ENCODE data around the gene APLP2.
"Not testable (repeated sequence)": the region's sequence is repeated elsewhere in the genome, so short reads cannot be mapped to it uniquely, and the experiment has no call there.

The APLP2 gene

DNA sequence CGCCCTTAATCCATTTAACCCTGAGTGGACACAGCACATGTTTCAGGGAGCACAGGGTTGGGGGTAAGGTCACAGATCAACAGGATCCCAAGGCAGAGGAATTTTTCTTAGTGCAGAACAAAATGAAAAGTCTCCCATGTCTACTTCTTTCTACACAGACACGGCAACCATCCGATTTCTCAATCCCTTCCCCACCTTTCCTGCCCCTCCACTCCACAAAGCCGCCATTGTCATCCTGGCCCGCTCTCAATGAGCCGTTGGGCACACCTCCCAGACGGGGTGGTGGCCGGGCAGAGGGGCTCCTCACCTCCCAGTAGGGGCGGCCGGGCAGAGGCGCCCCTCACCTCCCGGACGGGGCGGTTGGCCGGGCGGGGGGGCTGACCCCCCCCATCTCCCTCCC is 20.8 kb downstream of the APLP2 start:
- not testable (repeated sequence) for DNase-seq (ENCODE audit: low read depth, low spot score)

DNA sequence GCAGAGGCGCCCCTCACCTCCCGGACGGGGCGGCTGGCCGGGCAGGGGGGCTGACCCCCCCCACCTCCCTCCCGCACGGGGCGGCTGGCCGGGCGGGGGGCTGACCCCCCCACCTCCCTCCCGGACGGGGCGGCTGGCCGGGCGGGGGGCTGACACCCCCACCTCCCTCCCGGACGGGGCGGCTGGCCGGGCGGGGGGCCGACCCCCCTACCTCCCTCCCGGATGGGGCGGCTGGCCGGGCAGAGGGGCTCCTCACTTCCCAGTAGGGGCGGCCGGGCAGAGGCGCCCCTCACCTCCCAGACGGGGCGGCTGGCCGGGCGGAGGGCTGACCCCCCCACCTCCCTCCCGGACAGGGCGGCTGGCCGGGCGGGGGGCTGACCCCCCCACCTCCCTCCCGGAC is 21.5 kb downstream of the APLP2 start:
- not testable (repeated sequence) for DNase-seq (ENCODE audit: low read depth, low spot score)

DNA sequence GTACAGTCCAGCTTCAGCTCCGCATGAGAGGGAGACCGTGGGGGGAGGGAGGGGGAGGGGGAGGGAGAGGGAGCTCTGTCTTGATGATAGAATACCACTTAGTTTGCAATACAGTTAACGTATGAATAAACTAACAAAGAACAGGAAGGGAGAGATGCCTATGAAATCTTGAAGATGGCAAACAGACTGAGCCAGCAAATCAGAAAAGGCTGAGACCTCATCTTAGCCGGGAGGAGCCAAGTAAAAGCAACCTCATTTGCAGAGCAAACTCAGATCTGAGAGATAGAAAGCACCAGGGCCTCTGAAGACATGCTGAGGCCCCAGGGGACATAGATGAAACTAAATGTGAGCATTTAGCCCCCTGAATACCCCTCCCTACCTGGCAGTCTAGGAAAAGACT is 23.0 kb downstream of the APLP2 start:
- DNase-seq (ENCODE audit: low read depth, low spot score): no peak

DNA sequence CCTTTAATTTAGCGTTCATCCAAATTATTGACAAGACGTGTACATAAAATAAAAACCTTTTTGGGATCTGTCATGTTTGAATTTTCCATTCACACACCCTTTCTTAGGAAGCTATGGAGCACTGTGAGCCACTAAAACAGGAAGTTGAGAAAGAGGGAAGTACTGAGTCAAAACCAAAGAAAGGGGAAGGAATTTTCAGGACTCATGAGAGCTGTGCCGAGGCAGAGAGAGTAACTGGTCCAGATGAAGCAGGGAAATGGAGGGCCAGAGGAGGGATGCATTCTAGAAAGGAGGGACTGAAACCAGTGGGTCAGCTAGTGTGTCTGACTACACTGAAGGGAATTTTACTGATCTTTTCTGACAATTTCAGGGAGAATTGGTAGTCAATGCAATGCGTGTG is 24.9 kb downstream of the APLP2 start:
- no peak for DNase-seq (ENCODE audit: low read depth, low spot score)

DNA sequence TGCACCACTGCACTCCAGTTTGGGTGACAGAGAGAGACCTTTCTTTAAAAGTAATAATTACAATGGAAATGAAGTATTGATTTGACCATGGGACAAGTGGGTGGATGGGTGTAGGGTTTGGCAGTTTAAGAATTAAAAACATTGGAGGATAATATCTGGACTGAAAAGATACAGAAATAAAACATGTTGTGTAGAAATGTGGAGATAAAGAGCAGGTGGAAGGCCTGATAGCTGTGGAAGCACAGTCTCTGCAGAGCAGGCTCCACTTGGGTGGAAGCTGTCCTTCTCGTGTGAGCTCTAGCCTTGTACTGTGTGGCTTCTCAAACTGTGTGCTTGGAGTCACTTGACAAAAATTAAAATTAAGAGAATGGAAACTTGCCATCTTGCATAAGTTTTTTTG is 25.6 kb downstream of the APLP2 start:
- no peak for DNase-seq (ENCODE audit: low read depth, low spot score)

DNA sequence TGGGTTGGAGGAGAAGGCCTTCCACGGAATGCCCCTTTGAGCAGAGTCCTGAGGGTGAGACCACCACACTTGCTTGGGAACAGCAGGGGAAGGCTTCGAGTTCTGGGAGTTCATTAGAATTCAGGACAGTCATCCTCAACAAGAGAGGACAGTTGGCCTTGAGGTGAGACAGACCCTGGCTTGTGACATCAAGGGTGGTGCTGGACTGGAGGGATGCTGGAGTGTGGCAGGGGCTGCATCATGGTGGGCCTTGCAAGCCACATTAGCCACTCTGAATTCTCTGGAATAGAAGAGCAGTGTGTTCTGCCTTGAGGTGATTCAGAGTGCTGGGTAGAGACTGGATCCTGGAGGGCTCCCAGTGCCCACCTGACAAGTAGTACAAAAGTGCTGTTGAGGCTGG is 26.3 kb downstream of the APLP2 start:
- no peak for DNase-seq (ENCODE audit: low read depth, low spot score)

DNA sequence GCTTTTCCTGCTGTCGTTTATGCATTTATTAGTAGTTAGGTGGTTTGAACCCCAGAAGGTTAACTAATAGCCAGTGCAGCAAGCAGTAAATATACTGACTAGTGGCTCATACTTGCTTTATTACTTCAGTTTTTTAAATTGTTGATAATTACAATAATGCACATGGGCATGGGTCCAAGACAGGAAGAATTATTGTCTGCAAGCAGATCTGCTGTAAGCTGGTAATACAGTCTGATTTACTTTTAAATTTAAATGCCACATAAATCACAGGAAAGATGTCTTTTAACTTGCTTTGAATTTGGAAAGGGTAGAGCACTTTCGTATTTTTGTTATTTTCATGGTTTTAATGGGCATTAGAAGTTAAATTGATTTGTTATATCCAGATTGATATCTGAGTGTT is 27.1 kb downstream of the APLP2 start:
- no peak for DNase-seq (ENCODE audit: low read depth, low spot score)

DNA sequence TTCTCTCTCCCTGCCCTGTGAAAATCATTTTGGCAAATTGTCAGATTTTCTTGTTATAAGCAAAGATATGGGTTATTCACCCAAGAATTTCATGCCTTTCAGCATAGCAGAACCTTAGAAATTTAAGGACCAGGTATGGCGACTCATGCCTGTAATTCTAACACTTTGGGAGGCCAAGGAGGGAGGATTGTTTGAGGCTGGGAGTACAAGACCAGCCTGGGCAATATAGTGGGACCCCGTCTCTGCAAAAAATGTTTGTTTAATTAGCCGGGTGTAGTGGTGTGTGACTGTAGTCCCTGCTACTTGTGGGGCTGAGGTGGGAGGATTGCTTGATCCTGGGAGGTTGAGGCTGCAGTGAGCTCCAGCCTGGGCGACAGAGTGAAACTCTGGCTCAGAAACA is 27.6 kb downstream of the APLP2 start:
- DNase-seq (ENCODE audit: low read depth, low spot score): no peak

DNA sequence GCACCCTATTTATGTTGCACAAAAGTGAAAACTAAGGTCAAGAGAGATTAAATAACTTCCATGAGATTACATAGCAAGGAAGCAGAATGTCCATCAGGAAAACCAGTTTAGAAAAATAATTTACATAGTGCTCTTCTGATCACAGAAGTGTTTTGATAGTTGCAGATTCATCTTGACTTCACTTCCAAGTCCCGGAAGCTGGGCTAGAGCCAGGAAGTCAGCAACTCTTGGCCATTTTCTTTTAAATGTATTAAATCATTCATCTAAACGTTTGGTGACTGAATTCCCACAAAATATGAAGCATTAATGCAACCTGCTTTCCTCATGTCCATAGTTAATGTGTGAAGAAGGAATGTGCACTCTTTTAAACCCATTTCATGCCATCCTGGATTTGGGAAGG is 29.7 kb downstream of the APLP2 start:
- no peak for DNase-seq (ENCODE audit: low read depth, low spot score)

DNA sequence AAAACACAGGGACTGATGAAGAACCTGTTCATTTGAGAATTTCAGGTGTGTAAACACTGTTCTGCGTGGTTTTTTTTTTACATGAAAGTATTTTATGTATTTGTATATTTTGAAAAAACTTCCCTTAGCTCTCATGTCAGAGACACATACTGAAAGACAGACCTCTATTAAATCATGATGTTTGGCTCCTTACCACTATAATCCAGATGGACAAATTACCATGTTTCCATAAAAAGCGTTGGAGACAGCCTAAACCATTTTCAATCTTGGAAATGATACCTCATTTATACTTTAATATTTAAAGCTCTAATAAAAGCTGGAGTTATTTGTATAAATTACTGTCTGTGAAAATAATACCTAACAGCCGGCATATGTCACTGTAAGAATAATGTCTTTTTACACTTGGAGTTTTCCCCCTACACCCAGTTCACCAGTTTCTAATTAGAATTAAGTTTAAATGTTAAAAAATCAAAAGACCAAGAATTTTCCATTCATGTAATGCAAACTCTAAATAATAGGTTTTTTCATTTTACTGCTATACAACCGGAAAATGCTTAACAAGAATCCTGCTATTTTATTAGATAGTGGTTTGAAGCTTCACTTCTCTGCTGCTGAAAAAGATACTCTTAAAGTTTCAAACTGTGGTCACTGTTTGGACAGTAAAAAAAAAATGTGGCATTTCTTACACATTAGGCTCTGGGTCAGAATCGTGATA is 30.8 kb downstream of the APLP2 start:
- DNase-seq (ENCODE audit: low read depth, low spot score): no peak

DNA sequence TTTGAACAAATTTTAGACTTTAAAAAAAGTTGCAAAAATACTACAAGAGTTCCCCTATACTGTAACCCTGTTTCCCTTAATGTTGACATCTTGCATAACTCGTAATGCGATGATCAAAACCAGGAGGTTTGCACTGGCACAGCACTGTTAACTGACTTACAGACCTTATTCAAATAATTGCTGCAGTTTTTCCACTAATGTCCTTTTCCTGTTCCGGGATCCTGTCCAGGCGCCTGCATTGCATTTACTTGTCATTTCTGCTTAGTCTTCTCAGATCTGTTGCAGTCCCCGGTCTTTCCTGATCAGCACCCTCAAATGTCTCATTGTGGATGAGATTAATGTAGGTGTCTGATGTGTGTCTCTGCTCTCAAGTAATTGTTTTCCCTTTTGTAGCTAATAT is 32.0 kb downstream of the APLP2 start:
- DNase-seq (ENCODE audit: low read depth, low spot score): no peak

DNA sequence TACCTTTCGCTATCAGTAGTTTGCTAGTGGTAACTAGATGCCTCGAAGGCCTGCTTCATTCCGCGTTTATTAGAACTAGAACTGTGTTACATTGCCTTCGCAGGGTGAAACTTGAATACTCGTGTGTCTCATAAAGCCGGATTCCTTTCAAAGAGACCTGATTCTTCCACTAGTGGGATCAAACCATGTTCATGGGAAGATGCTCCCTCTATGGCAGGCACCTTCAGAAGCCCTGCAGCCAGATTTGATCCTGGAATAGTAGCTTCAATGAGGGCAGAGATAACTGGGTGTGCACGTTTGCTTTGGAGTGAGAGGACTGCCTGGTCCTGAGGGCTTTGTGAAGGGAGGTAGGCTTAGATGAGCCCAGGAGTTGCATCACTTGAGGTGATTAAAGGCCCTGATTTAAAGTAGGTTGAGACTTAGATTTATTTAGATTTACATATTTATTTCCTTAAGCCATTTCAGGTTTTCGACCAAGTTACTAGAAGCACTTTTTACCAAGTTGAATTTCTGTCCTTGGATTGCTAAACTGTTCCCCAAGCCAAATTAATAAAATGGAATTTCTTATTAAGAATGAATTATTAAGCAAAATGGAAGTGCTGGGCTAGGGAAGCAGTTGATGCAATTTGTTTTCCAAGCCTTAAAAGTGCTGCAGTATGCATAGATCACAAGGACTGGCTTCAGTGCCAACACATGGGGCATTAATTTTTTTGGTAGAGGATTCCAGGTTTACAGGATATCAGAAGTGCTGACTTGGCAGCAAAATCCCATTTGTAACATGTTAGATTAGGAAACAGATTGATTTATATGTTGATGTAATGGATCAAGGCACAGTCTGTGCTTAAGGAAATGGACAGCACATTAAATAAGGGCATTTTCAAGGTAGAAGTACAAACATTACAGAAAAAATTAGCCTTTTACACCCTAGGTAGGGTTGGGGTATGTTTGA is 32.9 kb downstream of the APLP2 start:
- no peak for DNase-seq (ENCODE audit: low read depth, low spot score)

DNA sequence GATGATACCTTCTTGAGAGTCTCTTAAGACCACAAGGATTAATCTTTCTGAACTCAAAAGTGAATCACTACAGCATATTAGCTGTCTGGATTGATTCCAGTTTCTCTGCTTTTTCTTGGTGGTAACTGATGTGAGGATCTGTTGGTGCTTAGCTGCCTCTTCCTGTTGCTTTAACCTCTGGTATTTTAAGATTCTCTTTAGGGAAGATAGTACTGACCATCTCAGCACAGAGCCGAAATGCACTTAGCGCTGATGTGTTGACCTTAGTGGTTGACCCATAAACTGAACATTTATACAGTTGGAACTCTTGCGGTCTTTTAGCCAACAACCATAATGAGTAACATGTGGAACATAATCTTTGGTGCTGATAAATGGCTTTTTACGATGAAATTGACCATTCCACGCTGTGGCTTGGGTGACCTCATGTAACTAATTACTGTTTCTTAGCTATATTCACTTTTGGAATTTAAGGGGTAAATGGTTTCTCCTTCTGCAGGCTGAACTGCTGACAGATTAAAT is 33.7 kb downstream of the APLP2 start:
- peak; percentile 87 for DNase-seq (ENCODE audit: low read depth, low spot score)

DNA sequence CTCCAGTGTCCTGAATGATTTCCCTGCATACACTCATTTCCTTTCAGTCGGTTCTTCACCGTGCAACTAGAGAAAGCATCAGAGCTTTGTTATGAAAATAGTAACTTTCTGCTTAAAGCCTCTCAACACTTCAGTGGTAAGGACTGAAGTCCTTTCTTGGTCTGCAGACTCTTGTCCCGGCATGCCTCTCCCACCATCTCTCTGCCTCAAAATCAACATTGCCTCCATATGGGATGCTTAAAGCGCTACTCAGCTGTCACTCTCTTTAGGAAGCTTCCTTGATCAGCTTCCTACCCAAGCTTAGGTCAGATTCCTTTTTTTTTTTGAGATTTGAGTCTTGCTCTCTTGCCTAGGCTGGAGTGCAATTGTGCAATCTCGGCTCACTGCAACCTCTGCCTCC is 36.7 kb downstream of the APLP2 start:
- no peak for DNase-seq (ENCODE audit: low read depth, low spot score)

DNA sequence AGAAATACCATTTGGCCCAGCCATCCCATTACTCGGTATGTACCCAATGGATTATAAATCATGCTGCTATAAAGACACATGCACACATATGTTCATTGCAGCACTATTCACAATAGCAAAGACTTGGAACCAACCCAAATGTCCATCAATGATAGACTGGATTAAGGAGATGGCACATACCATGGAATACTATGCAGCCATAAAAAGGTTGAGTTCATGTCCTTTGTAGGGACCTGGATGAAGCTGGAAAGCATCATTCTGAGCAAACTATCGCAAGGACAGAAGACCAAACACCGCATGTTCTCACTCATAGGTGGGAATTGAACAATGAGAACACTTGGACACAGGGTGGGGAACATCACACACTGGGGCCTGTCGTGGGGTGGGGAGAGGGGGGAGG is 39.0 kb downstream of the APLP2 start:
- DNase-seq (ENCODE audit: low read depth, low spot score): not testable (repeated sequence)

DNA sequence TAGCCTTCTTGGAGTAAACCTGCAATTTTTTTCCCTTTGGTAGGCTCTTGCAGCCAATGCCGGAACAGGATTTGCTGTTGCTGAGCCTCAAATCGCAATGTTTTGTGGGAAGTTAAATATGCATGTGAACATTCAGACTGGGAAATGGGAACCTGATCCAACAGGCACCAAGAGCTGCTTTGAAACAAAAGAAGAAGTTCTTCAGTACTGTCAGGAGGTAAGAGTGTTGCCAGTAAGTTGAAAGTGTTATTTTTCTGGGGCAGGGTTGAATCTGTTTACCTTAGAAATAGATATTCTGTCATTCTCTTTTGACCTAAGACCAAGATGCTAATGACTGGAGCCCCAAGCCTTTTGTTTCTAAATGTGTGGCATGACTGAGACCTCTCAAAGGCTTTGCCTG is 39.7 kb downstream of the APLP2 start:
- DNase-seq (ENCODE audit: low read depth, low spot score): no peak

DNA sequence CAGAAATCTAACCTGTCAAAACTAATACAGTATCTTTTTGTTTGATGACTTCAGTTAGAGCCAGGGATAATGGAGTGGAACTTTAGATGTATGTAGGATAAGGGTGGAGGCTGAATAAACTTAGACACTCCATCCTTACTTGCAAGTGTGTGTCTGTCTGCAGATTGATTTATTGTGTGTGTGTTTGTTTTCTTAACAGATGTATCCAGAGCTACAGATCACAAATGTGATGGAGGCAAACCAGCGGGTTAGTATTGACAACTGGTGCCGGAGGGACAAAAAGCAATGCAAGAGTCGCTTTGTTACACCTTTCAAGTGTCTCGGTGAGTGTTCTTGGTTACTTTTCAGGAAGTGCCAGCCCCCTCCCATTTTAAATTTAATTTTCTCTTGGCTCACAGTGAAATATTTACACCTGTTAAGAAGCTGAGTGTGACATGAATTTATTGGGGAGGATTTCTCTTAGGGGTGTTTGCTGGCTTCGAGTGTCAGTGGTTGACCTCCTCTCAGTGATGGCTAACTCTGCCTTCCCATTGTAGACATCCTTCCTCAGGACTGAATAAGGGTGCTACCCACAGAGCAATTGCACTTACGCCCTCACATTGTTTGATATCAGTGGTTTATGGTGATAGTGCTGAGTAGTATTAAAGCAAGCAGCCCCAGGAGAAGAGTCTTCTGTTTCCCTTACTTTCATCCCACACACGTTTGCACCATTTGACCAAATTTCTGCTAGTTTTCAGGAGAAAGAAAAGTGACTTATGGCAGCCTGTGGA is 40.8 kb downstream of the APLP2 start:
- DNase-seq (ENCODE audit: low read depth, low spot score): no peak

DNA sequence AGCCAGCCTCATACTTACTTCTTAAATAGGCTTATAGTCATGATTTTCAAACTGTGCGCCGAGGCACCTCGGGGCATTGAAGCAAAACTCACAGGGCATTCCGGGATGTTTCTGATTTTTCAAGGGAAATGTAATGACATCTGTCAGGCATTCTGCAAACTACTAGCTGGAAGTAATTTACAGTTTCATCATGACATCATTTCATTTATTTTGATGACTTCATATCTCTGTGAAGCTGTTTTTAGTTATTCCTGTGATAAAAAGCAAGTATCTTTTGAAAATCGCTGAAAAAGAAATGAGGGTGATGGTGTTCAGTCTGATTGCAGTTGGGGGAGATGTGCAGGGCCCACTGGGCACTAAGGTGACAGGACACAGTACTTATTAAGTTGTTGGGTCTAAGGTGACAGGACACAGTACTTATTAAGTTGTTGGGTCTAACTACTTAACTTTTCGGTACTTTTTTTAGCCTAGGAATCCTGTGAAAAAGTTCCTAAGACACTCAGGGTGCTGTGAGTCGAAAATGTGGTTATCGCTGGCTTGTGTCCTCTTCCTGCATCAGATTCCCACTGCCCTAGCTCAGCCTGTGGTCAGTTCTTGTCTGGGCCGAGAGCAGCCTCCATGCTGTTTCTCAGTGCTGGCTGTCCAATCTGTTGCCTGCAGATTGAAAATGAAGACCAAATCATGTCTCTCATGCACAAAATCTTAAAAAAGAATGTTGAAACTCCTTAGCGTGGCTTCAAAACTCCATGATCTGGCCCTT is 42.6 kb downstream of the APLP2 start:
- no peak for DNase-seq (ENCODE audit: low read depth, low spot score)

DNA sequence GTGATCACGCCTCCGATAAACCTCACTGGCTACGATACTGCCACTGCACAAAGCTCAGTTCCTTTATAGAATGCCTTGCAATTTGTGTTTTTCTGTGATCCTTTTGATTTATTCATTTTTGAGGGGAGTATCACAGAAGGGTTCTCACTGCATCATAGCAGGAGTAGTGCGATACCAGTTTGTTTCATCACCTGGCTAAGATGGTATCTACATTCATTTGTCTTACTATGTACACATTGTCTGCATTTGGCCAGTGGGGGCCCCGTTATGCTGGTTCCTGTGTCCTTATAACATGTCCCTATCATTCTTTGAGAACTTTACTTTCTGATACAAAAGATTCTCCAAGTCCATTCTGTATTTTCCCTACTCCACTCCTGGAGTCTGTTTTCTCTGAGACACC is 44.6 kb downstream of the APLP2 start:
- no peak for DNase-seq (ENCODE audit: low read depth, low spot score)

DNA sequence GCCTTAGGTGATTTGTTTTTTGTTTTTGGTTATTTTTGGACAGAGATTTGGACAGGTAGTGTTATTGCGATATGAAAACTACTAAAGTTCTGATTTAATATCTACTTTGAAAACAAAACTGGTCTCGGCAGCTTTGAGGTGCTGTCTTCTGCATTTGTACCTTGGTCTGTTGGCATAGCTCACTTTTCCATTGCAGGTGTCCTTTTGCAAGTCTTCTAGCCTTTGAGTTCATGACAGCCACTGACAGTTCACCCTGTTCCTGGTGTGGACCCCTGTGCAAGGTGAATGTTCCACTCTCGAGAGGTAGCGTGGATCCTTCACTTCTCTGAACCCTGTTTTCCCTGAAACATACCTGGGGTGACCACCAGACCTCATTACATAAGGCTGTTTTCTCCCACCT is 45.0 kb downstream of the APLP2 start:
- DNase-seq (ENCODE audit: low read depth, low spot score): no peak

DNA sequence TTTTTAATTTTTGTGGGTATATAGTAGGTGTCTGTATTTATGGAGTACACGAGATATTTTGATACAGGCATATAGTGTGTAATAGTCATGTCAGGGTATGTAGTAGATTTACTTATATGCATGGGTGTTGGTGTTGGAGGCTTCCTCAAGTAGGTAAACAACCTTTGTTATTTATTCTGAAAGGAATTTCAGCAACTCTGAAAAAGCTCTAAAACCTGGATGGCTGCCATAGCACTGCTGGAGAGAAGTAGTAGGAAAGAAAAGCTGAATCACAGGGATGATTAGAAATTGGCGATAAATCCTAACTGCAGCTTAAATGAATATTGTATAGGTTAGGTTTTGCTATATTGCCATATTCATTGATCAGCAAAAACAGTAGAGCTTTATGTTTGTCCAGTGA is 45.5 kb downstream of the APLP2 start:
- DNase-seq (ENCODE audit: low read depth, low spot score): no peak
